ENCODE results near the gene ADAMTSL1.

The ADAMTSL1 gene

DNA sequence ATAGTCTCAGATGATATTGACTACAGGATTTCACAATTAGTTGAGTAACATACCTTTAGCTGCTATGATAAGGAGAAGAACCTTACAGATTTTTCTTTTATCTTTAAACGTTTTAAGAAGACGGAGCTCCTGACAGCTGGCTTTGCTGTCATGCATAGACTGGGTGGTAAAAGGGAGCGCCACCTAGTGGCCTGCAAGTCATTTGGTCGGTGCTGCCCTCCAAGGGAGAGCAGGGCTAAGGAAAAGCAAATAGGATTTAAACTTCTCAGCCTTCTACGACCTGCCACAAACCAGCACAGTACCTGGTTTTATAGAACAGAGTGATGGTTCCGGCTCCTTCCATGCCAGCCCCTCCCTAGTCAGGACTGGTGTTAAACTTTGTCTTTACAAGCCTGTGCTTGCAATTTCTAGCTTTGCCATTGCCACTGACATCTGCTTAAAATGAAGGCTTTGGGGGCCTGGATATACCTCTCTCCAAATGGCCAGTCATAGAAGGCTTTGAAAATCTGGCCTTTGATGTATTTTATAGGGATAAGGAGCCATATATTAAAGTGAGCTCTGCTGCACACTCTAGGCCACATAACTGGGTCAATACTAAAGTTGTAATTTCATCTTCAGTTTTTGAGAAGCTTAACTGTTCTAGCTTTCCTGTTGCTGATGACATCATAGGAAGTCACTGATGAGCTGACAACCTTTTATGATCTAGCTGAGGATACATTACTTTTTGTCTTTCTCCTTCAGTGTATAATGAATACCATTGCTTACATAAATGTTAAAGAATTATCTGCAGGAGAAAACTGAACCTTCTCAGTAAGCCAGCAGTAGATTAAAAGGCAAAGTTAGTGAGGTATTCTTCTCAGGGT lies 31.1 kb upstream of the ADAMTSL1 start:
- no peak overlapping the region for H3K4me3 ChIP-seq (ENCODE audit: low read depth in 1 of 2, low read length in 2 of 2)
- H3K9me3 ChIP-seq (ENCODE audit: low read length) = no peaks in the 10 kb centered on the region
- no peak overlapping the region for H3K27ac ChIP-seq (ENCODE audit: low read depth, low read length)
- H3K9ac ChIP-seq (ENCODE audit: low read length) = no peak overlapping the region
- peaks cover 36% of the 10 kb centered on the region for H3K4me1 ChIP-seq (ENCODE audit: insufficient read depth, low read length)
- H3K36me3 ChIP-seq (ENCODE audit: insufficient read depth, low read length) = no peaks in the 10 kb centered on the region
- H3K27me3 ChIP-seq (ENCODE audit: control insufficient read depth in 1 of 2, insufficient read depth in 2 of 2, low read length in 2 of 2) = no peaks in the 10 kb centered on the region

DNA sequence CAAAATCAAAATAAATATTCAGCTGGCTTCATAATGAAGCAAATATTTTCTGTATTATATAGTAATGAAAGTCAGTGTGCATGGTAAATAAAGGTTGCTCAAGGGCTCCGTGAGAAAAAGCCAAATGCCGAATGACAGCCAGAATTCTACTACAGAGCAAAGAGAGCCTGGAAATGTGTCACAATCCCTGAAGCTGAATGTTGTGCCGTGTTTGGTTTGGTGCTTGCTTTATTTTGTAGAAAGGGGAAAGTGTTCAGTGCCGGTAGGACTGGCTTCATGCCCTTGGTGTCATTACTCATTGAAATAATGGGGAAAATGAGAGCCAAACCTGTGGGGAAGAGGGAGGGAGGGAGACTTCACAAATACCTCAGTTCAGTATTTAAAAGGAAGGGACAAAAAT lies 26.8 kb upstream of the ADAMTSL1 start:
- Histone ChIP-seq H3K27ac (ENCODE audit: low read depth, low read length) (no peak overlapping the region), H3K4me1 (ENCODE audit: insufficient read depth, low read length) (peaks cover 28% of the 10 kb centered on the region), H3K4me3 (ENCODE audit: low read depth in 1 of 2, low read length in 2 of 2) (no peak overlapping the region), H3K36me3 (ENCODE audit: insufficient read depth, low read length) (no peaks in the 10 kb centered on the region), H3K9ac (ENCODE audit: low read length) (no peak overlapping the region), H3K9me3 (ENCODE audit: low read length) (no peaks in the 10 kb centered on the region), H3K27me3 (ENCODE audit: control insufficient read depth in 1 of 2, insufficient read depth in 2 of 2, low read length in 2 of 2) (no peaks in the 10 kb centered on the region)

DNA sequence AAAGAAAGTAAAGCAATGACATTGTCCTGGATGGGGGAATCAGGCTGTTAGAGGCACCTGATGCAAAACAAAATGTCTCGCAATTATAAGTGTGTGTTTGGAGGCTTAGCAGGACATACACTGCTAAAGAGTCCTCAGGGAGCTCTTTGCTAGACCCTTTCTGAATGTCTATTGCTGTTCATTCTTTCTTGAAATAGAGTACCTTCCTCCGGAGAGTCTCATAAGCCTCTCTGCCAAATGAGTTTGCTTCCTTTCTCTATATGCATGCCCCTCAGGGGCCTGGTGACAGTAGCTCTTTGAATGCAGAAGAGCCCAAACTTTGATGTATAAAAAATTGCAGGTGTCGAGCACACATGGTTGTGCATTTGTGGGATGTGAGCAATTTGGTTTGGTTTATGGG lies 26.4 kb upstream of the ADAMTSL1 start:
- Histone ChIP-seq H3K4me3 (ENCODE audit: low read depth in 1 of 2, low read length in 2 of 2) (no peak overlapping the region), H3K36me3 (ENCODE audit: insufficient read depth, low read length) (no peaks in the 10 kb centered on the region), H3K4me1 (ENCODE audit: insufficient read depth, low read length) (peaks cover 26% of the 10 kb centered on the region), H3K27ac (ENCODE audit: low read depth, low read length) (no peak overlapping the region), H3K9me3 (ENCODE audit: low read length) (no peaks in the 10 kb centered on the region), H3K27me3 (ENCODE audit: control insufficient read depth in 1 of 2, insufficient read depth in 2 of 2, low read length in 2 of 2) (no peaks in the 10 kb centered on the region), H3K9ac (ENCODE audit: low read length) (no peak overlapping the region)

DNA sequence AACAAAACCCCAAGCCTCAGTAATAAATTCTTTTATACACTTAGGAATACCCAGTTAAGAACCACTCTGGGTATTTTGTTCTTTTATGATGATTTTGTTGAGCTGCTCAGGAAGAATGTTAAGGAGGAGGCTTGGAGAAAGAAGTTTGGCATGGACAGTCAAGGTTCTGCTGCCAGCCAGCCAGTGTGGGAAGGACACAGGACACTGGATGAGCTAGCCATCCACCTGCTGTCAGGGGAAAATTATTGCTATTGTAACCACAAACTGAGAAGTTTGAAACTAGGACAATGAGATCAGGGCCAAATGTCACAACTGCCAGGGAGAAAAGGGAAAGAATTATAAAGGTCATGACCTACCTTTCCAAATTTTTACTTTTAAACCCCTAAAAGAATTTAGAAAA lies 25.9 kb upstream of the ADAMTSL1 start:
- H3K9me3 ChIP-seq (ENCODE audit: low read length) = no peaks in the 10 kb centered on the region
- no peak overlapping the region for H3K9ac ChIP-seq (ENCODE audit: low read length)
- H3K4me1 ChIP-seq (ENCODE audit: insufficient read depth, low read length) = peaks cover 21% of the 10 kb centered on the region
- H3K36me3 ChIP-seq (ENCODE audit: insufficient read depth, low read length) = no peaks in the 10 kb centered on the region
- H3K27ac ChIP-seq (ENCODE audit: low read depth, low read length) = no peak overlapping the region
- H3K4me3 ChIP-seq (ENCODE audit: low read depth in 1 of 2, low read length in 2 of 2) = no peak overlapping the region
- H3K27me3 ChIP-seq (ENCODE audit: control insufficient read depth in 1 of 2, insufficient read depth in 2 of 2, low read length in 2 of 2) = no peaks in the 10 kb centered on the region

DNA sequence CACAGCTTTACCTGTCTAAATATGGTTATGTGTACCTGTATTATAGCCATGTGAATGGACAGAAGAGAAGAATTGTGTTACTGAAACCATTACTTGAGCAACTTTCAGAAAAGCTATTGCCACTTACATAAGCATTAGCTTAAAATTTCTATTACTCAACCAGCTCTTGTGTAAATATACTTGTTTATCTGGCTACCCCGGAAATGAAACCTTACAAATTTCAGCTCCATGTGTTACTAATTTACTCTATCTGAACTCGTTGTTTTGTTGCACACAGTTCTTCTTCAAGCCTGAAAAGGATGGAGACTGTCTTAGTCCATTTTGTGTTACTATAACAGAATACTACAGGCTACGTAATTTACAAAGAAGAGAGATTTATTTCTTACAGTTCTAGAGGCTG lies 22.5 kb upstream of the ADAMTSL1 start:
- Histone ChIP-seq H3K9me3 (ENCODE audit: low read length) (no peaks in the 10 kb centered on the region), H3K4me3 (ENCODE audit: low read depth in 1 of 2, low read length in 2 of 2) (no peak overlapping the region), H3K36me3 (ENCODE audit: insufficient read depth, low read length) (no peaks in the 10 kb centered on the region), H3K27ac (ENCODE audit: low read depth, low read length) (no peak overlapping the region), H3K9ac (ENCODE audit: low read length) (no peak overlapping the region), H3K4me1 (ENCODE audit: insufficient read depth, low read length) (peaks cover 18% of the 10 kb centered on the region), H3K27me3 (ENCODE audit: control insufficient read depth in 1 of 2, insufficient read depth in 2 of 2, low read length in 2 of 2) (no peaks in the 10 kb centered on the region)

DNA sequence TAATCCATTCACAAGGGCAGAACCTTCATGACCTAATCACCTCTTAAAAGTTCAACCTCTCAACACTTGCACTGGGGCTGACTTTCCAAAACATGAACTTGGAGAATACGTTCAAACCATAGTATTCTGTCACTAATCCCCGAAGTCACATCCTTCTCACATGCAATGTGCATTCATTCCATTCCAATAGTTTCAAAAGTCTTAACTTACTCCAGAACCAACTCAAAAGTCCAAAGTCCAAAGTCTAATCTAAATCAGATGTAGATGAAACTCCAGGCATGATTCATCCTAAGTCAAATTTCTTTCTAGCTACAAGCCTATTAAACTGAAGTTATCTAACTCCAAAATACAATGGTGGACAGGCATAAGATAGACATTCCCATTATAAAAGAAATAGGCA lies 21.7 kb upstream of the ADAMTSL1 start:
- Histone ChIP-seq H3K4me1 (ENCODE audit: insufficient read depth, low read length) (peaks cover 11% of the 10 kb centered on the region), H3K36me3 (ENCODE audit: insufficient read depth, low read length) (no peaks in the 10 kb centered on the region), H3K4me3 (ENCODE audit: low read depth in 1 of 2, low read length in 2 of 2) (no peak overlapping the region), H3K27ac (ENCODE audit: low read depth, low read length) (no peak overlapping the region), H3K27me3 (ENCODE audit: control insufficient read depth in 1 of 2, insufficient read depth in 2 of 2, low read length in 2 of 2) (no peaks in the 10 kb centered on the region), H3K9ac (ENCODE audit: low read length) (no peak overlapping the region), H3K9me3 (ENCODE audit: low read length) (no peaks in the 10 kb centered on the region)

DNA sequence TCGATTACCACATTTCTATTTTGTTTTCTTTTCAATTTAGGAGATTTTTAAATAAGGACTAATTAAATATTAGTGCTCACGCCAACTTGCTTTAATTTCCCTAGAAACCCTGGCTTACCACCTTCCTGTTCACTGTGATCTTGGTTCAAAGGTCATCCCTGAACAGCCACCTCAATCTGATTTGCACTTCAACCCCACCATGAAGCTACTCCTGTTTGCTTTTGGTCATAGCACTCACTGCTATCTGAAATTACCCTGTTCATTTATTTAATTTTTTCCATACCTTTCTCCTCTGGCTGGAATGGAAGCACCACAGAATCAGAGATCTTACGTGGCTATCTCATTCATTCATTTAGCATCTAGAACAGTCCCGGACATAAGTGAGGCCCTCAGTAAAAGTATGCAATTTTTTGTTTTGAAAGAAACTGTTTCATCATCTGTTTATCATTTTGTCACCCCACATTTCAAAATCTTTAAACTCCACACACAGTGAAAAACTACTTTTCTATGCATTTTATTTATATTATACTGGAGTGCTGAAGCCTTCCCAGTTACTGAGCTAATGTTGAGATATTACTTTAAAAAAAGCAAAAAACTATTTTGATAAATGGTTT lies 17.2 kb upstream of the ADAMTSL1 start:
- Histone ChIP-seq H3K36me3 (ENCODE audit: insufficient read depth, low read length) (no peaks in the 10 kb centered on the region), H3K9me3 (ENCODE audit: low read length) (no peaks in the 10 kb centered on the region), H3K9ac (ENCODE audit: low read length) (no peak overlapping the region), H3K27ac (ENCODE audit: low read depth, low read length) (no peak overlapping the region), H3K4me3 (ENCODE audit: low read depth in 1 of 2, low read length in 2 of 2) (no peak overlapping the region), H3K4me1 (ENCODE audit: insufficient read depth, low read length) (no peaks in the 10 kb centered on the region), H3K27me3 (ENCODE audit: control insufficient read depth in 1 of 2, insufficient read depth in 2 of 2, low read length in 2 of 2) (no peaks in the 10 kb centered on the region)

DNA sequence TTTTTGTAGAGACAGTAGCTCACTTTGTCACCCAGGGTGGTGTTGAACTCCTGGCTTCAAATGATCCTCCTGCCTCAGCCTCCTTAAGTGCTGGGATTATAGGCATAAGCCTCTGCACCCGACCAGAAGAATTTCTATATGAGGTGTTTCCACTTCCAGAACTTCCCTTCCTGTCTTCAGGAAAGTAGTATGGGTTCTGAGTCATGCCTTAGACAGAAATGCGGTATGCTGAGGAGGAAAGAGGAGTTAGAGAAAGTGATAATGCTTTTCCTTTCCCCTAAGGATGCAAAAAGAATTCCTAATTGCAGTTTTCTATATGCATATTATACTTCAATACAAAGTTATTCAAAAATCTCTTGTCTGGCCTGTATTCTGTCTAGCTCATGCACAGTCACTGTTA lies 16.4 kb upstream of the ADAMTSL1 start:
- no peaks in the 10 kb centered on the region for H3K9me3 ChIP-seq (ENCODE audit: low read length)
- H3K4me3 ChIP-seq (ENCODE audit: low read depth in 1 of 2, low read length in 2 of 2) = no peak overlapping the region
- no peaks in the 10 kb centered on the region for H3K27me3 ChIP-seq (ENCODE audit: control insufficient read depth in 1 of 2, insufficient read depth in 2 of 2, low read length in 2 of 2)
- H3K27ac ChIP-seq (ENCODE audit: low read depth, low read length) = no peak overlapping the region
- no peak overlapping the region for H3K9ac ChIP-seq (ENCODE audit: low read length)
- H3K4me1 ChIP-seq (ENCODE audit: insufficient read depth, low read length) = no peaks in the 10 kb centered on the region
- H3K36me3 ChIP-seq (ENCODE audit: insufficient read depth, low read length) = no peaks in the 10 kb centered on the region

DNA sequence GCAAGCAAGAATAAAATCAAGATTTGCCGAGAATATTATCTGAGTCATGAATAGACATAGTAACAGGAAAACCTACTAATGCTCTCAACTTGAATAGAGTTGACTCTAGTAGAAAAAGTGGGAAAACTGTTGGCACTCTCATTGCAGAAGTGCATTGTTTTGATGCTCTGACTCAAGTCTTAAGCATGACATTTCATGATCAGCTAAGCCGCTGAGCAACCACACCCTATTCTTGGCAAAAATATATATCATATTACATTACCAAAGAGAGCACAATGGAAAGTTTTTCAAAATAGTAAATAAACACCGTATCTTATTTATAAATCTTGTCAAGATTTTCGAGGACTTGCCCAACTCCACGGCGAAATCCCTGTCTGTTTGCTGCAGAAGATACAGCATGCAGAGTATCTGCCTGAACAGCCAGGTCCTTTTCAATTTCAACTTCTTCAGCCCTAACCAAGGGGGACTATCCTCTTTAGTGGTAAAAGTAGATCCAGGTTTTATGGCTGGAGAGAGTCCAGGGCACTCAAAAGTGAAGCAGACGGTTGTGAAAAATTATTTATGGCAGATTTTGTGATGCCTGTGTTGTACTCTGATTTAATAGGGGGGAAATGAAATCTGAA lies 13.9 kb upstream of the ADAMTSL1 start:
- Histone ChIP-seq H3K27me3 (ENCODE audit: control insufficient read depth in 1 of 2, insufficient read depth in 2 of 2, low read length in 2 of 2) (no peaks in the 10 kb centered on the region), H3K4me1 (ENCODE audit: insufficient read depth, low read length) (no peaks in the 10 kb centered on the region), H3K4me3 (ENCODE audit: low read depth in 1 of 2, low read length in 2 of 2) (no peak overlapping the region), H3K36me3 (ENCODE audit: insufficient read depth, low read length) (no peaks in the 10 kb centered on the region), H3K9me3 (ENCODE audit: low read length) (no peaks in the 10 kb centered on the region), H3K9ac (ENCODE audit: low read length) (no peak overlapping the region), H3K27ac (ENCODE audit: low read depth, low read length) (no peak overlapping the region)

DNA sequence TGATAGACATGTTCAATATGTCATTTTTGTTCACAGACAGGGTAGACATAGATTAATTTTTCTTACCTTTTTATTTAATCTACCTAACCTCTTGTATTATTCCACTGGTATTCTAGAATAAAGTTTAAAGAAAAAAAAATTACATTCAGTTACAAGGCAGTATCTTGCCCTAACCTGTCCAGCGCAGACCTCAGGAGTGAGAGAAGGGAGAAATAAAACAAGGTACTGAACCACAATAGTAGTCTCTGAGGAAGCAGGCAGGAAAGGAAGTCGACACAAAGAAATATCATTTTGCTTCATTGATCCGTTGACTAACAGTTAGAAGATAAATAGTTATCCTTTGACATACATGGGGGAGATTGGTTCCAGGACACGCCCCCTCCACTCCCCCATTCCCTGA lies 12.5 kb upstream of the ADAMTSL1 start:
- Histone ChIP-seq H3K9ac (ENCODE audit: low read length) (no peak overlapping the region), H3K4me1 (ENCODE audit: insufficient read depth, low read length) (no peaks in the 10 kb centered on the region), H3K4me3 (ENCODE audit: low read depth in 1 of 2, low read length in 2 of 2) (no peak overlapping the region), H3K27ac (ENCODE audit: low read depth, low read length) (no peak overlapping the region), H3K36me3 (ENCODE audit: insufficient read depth, low read length) (no peaks in the 10 kb centered on the region), H3K27me3 (ENCODE audit: control insufficient read depth in 1 of 2, insufficient read depth in 2 of 2, low read length in 2 of 2) (no peaks in the 10 kb centered on the region), H3K9me3 (ENCODE audit: low read length) (no peaks in the 10 kb centered on the region)

DNA sequence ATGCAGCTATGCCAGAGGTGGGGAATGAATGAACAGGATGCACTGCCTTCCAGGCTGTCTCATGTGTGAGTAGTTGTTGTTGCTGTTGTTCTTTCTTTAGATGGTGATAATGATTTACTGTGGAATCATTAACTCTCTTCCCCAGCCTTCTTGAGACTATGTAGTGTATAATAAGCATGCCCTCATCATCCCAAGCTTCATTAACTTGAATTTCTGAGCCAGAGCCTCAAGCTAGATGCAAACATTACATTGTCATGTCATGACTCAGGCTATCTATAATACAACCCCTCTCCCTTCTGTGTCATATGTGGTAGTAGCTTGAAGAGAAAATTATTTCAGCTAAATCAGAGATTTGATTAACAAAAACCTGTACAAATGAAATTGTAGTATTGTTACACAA lies 10.0 kb upstream of the ADAMTSL1 start:
- Histone ChIP-seq H3K4me1 (ENCODE audit: insufficient read depth, low read length) (no peaks in the 10 kb centered on the region), H3K4me3 (ENCODE audit: low read depth in 1 of 2, low read length in 2 of 2) (no peak overlapping the region), H3K27me3 (ENCODE audit: control insufficient read depth in 1 of 2, insufficient read depth in 2 of 2, low read length in 2 of 2) (no peaks in the 10 kb centered on the region), H3K9me3 (ENCODE audit: low read length) (no peaks in the 10 kb centered on the region), H3K9ac (ENCODE audit: low read length) (no peak overlapping the region), H3K27ac (ENCODE audit: low read depth, low read length) (no peak overlapping the region), H3K36me3 (ENCODE audit: insufficient read depth, low read length) (no peaks in the 10 kb centered on the region)
